SK-N-SH treated with all-trans-retinoic acid at 6 μM for 48 hours (cell line): ENCODE data around the gene CFAP91.

Experiments used
- ARNTL ChIP-seq: fragments of 450-650 bp; formaldehyde crosslinking; IDR thresholded peaks from 2 replicates; pipeline ENCODE4 v1.5.0; 2020; ENCODE audit warnings: low read depth, mild to moderate bottlenecking, moderate library complexity, borderline replicate concordance
- CREB5 ChIP-seq: fragments of 250-450 bp; sonication (Bioruptor Pico); IDR thresholded peaks from 2 replicates; pipeline ENCODE4 v1.5.1; 2020; ENCODE audit warnings: low read depth, mild to moderate bottlenecking, moderate library complexity
- ESRRG ChIP-seq: fragments of 250-450 bp; sonication (Bioruptor Pico); IDR thresholded peaks from 2 replicates; pipeline ENCODE4 v1.6.1; 2021; ENCODE audit warnings: mild to moderate bottlenecking
- GLIS3 ChIP-seq: fragments of 250-450 bp; sonication (Bioruptor Pico); IDR thresholded peaks from 2 replicates; pipeline ENCODE4 v1.5.0; 2020; ENCODE audit warnings: mild to moderate bottlenecking, moderate library complexity
- ISL1 ChIP-seq: fragments of 250-450 bp; sonication (Bioruptor Pico); IDR thresholded peaks from 2 replicates; pipeline ENCODE4 v2.1.2; 2022; ENCODE audit warnings: mild to moderate bottlenecking, moderate library complexity
- OSR1 ChIP-seq: fragments of 250-450 bp; sonication (Bioruptor Pico); IDR thresholded peaks from 2 replicates; pipeline ENCODE4 v1.8.0; 2022; ENCODE audit warnings: moderate library complexity, mild to moderate bottlenecking, inconsistent platforms
- PATZ1 ChIP-seq: fragments of 250-450 bp; sonication (Bioruptor Pico); IDR thresholded peaks from 2 replicates; pipeline ENCODE4 v1.8.0; 2020; ENCODE audit warnings: mild to moderate bottlenecking, moderate library complexity, borderline replicate concordance
- POU6F1 ChIP-seq: fragments of 250-450 bp; sonication (Bioruptor Pico); IDR thresholded peaks from 2 replicates; pipeline ENCODE4 v1.8.0; 2021; ENCODE audit warnings: low read depth, mild to moderate bottlenecking, moderate library complexity, borderline replicate concordance
- RARB ChIP-seq: fragments of 250-450 bp; sonication (Bioruptor Pico); IDR thresholded peaks from 2 replicates; pipeline ENCODE4 v1.8.0; 2021; ENCODE audit warnings: mild to moderate bottlenecking, moderate library complexity
- SNAI2 ChIP-seq: fragments of 250-450 bp; sonication (Bioruptor Pico); IDR thresholded peaks from 2 replicates; pipeline ENCODE4 v1.5.0; 2020; ENCODE audit warnings: mild to moderate bottlenecking, moderate library complexity
- TSHZ2 ChIP-seq: fragments of 250-450 bp; sonication (Bioruptor Pico); IDR thresholded peaks from 2 replicates; pipeline ENCODE4 v1.5.0; 2020; ENCODE audit warnings: mild to moderate bottlenecking, moderate library complexity
- ZC3H10 ChIP-seq: fragments of 250-450 bp; sonication (Bioruptor Pico); IDR thresholded peaks from 2 replicates; pipeline ENCODE4 v1.5.1; 2021; ENCODE audit warnings: mild to moderate bottlenecking, moderate library complexity
- ZFP3 ChIP-seq: fragments of 250-450 bp; sonication (Bioruptor Pico); IDR thresholded peaks from 2 replicates; pipeline ENCODE4 v1.5.0; 2020; ENCODE audit warnings: mild to moderate bottlenecking, moderate library complexity

GRCh38 chr3:119669906-119670570 lies 32.8 kb upstream of the CFAP91 start:
- TF ChIP-seq CREB5 (CRISPR knock-in tag), result no peak
- no peak for TF ChIP-seq RARB (CRISPR knock-in tag)
- no peak for TF ChIP-seq PATZ1 (CRISPR knock-in tag)
- no peak for TF ChIP-seq ZFP3 (CRISPR knock-in tag)
- no peak for TF ChIP-seq ARNTL (CRISPR knock-in tag)
- no peak for TF ChIP-seq ESRRG (CRISPR knock-in tag)
- TF ChIP-seq SNAI2 (CRISPR knock-in tag), result no peak
- no peak for TF ChIP-seq GLIS3 (CRISPR knock-in tag)
- TF ChIP-seq POU6F1 (CRISPR knock-in tag), result no peak
- no peak for TF ChIP-seq OSR1 (CRISPR knock-in tag)
- no peak for TF ChIP-seq ZC3H10 (CRISPR knock-in tag)
- TF ChIP-seq TSHZ2 (CRISPR knock-in tag), result no peak
- no peak for TF ChIP-seq ISL1 (CRISPR knock-in tag)
